ENCODE results near the gene CELF1.

DNA sequence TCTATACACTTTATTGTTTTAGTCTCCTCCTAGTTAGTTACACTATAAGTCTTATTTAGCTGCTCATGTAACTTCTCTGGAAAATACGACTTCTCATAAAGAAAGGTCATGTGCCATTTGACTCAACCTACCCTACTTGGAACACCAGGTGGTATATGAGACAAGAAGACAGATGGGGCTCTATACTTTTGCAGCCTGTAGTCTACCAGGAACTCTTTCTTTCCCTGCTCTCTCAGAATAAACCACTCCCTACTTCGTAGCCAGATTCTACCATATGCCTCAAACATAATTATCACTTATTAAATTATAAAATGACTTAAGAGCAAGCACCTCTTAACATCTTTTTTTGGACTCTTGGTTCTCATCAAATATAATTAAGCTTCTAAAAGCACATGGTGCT, 65.5 kb downstream of the CELF1 start:
- TF ChIP-seq, protein P1, sequence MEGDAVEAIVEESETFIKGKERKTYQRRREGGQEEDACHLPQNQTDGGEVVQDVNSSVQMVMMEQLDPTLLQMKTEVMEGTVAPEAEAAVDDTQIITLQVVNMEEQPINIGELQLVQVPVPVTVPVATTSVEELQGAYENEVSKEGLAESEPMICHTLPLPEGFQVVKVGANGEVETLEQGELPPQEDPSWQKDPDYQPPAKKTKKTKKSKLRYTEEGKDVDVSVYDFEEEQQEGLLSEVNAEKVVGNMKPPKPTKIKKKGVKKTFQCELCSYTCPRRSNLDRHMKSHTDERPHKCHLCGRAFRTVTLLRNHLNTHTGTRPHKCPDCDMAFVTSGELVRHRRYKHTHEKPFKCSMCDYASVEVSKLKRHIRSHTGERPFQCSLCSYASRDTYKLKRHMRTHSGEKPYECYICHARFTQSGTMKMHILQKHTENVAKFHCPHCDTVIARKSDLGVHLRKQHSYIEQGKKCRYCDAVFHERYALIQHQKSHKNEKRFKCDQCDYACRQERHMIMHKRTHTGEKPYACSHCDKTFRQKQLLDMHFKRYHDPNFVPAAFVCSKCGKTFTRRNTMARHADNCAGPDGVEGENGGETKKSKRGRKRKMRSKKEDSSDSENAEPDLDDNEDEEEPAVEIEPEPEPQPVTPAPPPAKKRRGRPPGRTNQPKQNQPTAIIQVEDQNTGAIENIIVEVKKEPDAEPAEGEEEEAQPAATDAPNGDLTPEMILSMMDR (IDR thresholded peaks at IDR 0.05): no peak
- no peak for TF ChIP-seq POLR2A (IDR thresholded peaks at IDR 0.05)
